Motor neuron (in vitro differentiated cells): ENCODE data around the gene TFDP1. TPM values are rescaled to one million over a fixed set of nuclear protein-coding genes. Genes with fewer than 3 reads are reported as not detected.
A peak's percentile ranks its signal among the peaks of the same experiment; 100 is the strongest.

Experiments
- ATAC-seq, 8 experiments: fragments of 200-7000 bp; cut with Tn5 transposase; replicated peaks in 6 of 8; 2 replicates each; pipeline ENCODE4 v1.8.0; 2021; ENCODE audit warnings: mild to moderate bottlenecking in 8 of 8, moderate library complexity in 8 of 8
- H3K27ac ChIP-seq, 2 donors: fragments of 250-450 bp; sonication (Bioruptor Pico); 2 replicates each; pipeline ENCODE4 v1.9.0; 2021; ENCODE audit warnings: antibody characterized with exemption in 2 of 2, mild to moderate bottlenecking in 2 of 2, moderate library complexity in 1 of 2
- H3K4me1 ChIP-seq, 2 donors: fragments of 250-450 bp; sonication (Bioruptor Pico); replicated peaks in 1 of 2; 2 replicates each; pipeline ENCODE4 v1.6.1; 2021; ENCODE audit warnings: antibody characterized with exemption in 2 of 2, mild to moderate bottlenecking in 2 of 2, moderate library complexity in 1 of 2
- H3K4me3 ChIP-seq, 5 donors: fragments of 250-450 bp; sonication (Bioruptor Pico); 2 replicates each; pipeline ENCODE4 v1.9.0; 2021; ENCODE audit warnings: antibody characterized with exemption in 5 of 5, mild to moderate bottlenecking in 5 of 5, moderate library complexity in 4 of 5
- WGBS, 10 experiments: fragments of 450-650 bp; shearing (Covaris generic); methylation state at CpG; one replicate each; pipeline ENCODE4 v1.0.0; 2022; 5-methylcytosine and 5-hydroxymethylcytosine counted together
- in situ Hi-C, 9 experiments: fragments of 400-800 bp; cut with MboI; loops; one replicate each; pipeline ENCODE4 v1.15.0; 2021; ENCODE audit warnings: low sequenced_read_pairs in 9 of 9, low pct_unique_long_range_greater_than_20kb in 2 of 9; ENCODE audit not compliant: unreplicated experiment in 9 of 9
- total RNA-seq, 8 experiments: library from RNA; unstranded; fragments of 300-600 nt; gene quantifications; 2 replicates each; pipeline versions ENCODE4 v1.2.3 to v1.2.4, GENCODE V29; 2022

TFDP1 gene
- total RNA-seq, 8 experiments from 2014 or later: 17.9 to 98.9 (median 39.5) TPM

- Histone ChIP-seq H3K4me1 (peaks cover 0 to 5% of the 10 kb centered on the region in 2 donors), H3K4me3 (no peak overlapping the region), H3K27ac (no peak overlapping the region)
- 100% methylated on average over 1 to 2 of the region's 13 CpGs; no CpG with 5 or more reads in 6 of the 10 experiments for WGBS, 10 experiments
- ATAC-seq: no peak
- in situ Hi-C loops: no loop called here
These were observed 13.9 kb downstream of the TFDP1 start for GRCh38 chr13:113598481-113598880.

- ATAC-seq: peak in 2 of 8 experiments; percentile 27 to 33
- H3K27ac ChIP-seq: no peak overlapping the region
These were observed 14.8 kb downstream of the TFDP1 start for GRCh38 chr13:113599391-113599790.

DNA sequence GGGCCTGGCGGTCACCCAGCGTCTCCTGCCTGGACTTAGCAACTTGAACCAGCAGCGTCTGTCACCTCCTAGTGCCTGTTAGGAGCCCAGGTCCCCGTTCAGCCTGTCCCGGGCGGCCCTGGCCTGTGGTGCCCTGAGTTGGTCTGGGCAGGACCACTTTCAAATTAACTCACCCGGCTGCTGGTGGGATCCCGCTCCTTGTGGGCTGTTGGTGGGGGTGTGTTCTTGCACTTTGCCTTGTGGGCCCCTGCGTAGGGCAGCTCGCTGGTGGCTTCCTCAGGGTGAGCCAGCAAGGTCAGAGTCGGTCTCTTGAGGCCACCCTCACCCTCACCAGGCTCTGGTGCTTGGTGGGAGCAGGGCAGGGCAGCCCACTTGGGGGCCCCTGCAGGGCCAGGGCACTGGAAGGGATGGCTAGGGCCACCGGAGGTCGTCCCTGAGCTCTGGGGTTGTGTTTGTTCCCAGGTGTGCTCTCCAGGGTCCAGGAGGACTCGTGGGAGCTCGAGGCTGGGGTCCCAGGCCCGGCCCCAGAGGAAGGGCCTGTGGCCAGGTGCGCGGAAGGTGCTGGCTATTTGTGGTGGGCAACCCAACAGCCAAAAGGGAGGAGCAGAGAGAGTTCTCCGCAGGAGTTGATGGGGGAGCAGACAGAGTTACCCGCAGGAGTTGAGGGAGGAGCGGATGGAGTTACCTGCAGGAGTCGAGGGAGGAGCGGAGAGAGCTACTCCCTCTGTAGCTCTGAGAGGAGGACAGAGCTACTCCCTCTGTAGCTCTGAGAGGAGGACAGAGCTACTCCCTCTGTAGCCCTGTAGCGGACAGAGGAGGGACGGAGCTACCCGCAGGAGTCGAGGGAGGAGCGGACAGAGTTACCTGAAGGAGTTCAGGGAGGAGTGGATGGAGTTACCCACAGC lies 16.9 kb downstream of the TFDP1 start:
- in situ Hi-C loops: no loop called here
- 60 to 100% (median 95%) methylated on average over 1 to 10 of the region's 28 CpGs for WGBS, 10 experiments
- no peak for ATAC-seq
- H3K4me1 ChIP-seq: peaks cover 0 to 5% of the 10 kb centered on the region in 2 donors
- H3K4me3 ChIP-seq: no peak overlapping the region
- no peak overlapping the region for H3K27ac ChIP-seq

More at GRCh38 chr13:113599391-113599790, 14.8 kb downstream of the TFDP1 start:
- WGBS, 10 experiments: 80 to 100% (median 97%) methylated on average over 1 to 7 of the region's 12 CpGs; no CpG with 5 or more reads in 3 of the 10 experiments
- H3K4me3 ChIP-seq: no peak overlapping the region
- H3K4me1 ChIP-seq: peaks cover 0 to 5% of the 10 kb centered on the region in 2 donors
- in situ Hi-C loops: no loop called here

- WGBS, 10 experiments: 37 to 100% (median 70%) methylated on average over 1 to 8 of the region's 15 CpGs; no CpG with 5 or more reads in 4 of the 10 experiments
- H3K27ac ChIP-seq: no peak overlapping the region
- H3K4me3 ChIP-seq: no peak overlapping the region
- ATAC-seq: peak in 4 of 8 experiments; percentile 18 to 37 (median 32)
- peaks cover 0 to 5% of the 10 kb centered on the region in 2 donors for H3K4me1 ChIP-seq
- in situ Hi-C loops: no loop called here
These were observed 17.9 kb downstream of the TFDP1 start for GRCh38 chr13:113602291-113602988.

- WGBS, 10 experiments: 69 to 100% (median 90%) methylated on average over 2 to 8 of the region's 13 CpGs; no CpG with 5 or more reads in 1 of the 10 experiments
- in situ Hi-C loops: no loop called here
These were observed 18.7 kb downstream of the TFDP1 start for GRCh38 chr13:113603116-113603710.

DNA sequence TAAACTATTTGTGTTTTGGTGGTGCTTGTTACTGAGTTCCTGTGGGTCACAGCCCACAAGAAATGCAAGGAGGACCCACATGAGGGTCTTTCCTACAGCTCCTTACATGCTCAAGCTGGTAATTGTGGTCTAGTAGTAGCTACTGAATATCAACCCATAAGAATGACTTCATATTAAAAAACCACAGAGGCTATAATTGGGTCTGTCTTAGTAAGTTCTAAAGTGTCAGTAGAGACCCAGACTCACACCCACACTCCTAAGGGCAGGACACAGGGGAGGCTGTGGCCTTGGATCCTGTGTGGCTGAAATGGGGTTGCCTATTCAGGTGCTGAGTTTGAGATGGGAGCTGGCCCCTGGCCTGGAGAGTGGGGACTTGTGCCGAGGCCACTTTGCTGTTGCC lies 19.6 kb downstream of the TFDP1 start:
- 100% methylated on average over 1 of the region's 1 CpG; no CpG with 5 or more reads in 9 of the 10 experiments for WGBS, 10 experiments
- H3K4me1 ChIP-seq: peaks cover 0 to 5% of the 10 kb centered on the region in 2 donors
- no peak overlapping the region for H3K27ac ChIP-seq
- in situ Hi-C loops: no loop called here
- no peak overlapping the region for H3K4me3 ChIP-seq
- ATAC-seq: no peak

More at GRCh38 chr13:113603116-113603710, 18.7 kb downstream of the TFDP1 start:
- no peak overlapping the region for H3K4me3 ChIP-seq
- H3K27ac ChIP-seq: no peak overlapping the region
- no peak for ATAC-seq
- peaks cover 0 to 5% of the 10 kb centered on the region in 2 donors for H3K4me1 ChIP-seq

DNA sequence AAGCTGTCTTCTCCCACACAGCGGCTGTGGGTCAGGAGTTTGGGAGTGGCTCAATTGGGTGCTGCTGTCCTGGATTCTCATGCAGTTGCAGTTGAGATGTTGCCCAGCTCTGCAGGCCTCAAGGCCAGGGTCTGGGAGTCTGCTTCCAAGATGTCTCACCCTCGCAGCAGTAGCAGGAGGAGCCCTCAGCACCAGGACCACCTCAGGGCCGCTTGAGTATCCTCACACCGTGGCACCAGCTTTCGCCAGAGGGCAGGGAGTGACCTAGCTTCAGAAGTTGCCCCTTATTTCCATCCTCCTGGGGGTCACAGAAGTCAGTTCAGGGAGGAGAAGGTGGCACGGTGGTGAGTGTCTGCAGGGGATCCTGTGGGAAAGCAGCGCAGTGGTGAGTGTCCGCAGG lies 20.9 kb downstream of the TFDP1 start:
- Histone ChIP-seq H3K27ac (no peak overlapping the region), H3K4me1 (peaks cover 0 to 5% of the 10 kb centered on the region in 2 donors), H3K4me3 (no peak overlapping the region)
- in situ Hi-C loops: no loop called here
- 60 to 100% (median 100%) methylated on average over 1 to 5 of the region's 8 CpGs; no CpG with 5 or more reads in 2 of the 10 experiments for WGBS, 10 experiments
- no peak for ATAC-seq

GRCh38 chr13:113605866-113606438 lies 21.4 kb downstream of the TFDP1 start:
- peaks cover 0 to 5% of the 10 kb centered on the region in 2 donors for H3K4me1 ChIP-seq
- in situ Hi-C loops: no loop called here
- 93 to 100% (median 100%) methylated on average over 1 to 11 of the region's 34 CpGs; no CpG with 5 or more reads in 3 of the 10 experiments for WGBS, 10 experiments
- ATAC-seq: no peak
- no peak overlapping the region for H3K4me3 ChIP-seq
- no peak overlapping the region for H3K27ac ChIP-seq

DNA sequence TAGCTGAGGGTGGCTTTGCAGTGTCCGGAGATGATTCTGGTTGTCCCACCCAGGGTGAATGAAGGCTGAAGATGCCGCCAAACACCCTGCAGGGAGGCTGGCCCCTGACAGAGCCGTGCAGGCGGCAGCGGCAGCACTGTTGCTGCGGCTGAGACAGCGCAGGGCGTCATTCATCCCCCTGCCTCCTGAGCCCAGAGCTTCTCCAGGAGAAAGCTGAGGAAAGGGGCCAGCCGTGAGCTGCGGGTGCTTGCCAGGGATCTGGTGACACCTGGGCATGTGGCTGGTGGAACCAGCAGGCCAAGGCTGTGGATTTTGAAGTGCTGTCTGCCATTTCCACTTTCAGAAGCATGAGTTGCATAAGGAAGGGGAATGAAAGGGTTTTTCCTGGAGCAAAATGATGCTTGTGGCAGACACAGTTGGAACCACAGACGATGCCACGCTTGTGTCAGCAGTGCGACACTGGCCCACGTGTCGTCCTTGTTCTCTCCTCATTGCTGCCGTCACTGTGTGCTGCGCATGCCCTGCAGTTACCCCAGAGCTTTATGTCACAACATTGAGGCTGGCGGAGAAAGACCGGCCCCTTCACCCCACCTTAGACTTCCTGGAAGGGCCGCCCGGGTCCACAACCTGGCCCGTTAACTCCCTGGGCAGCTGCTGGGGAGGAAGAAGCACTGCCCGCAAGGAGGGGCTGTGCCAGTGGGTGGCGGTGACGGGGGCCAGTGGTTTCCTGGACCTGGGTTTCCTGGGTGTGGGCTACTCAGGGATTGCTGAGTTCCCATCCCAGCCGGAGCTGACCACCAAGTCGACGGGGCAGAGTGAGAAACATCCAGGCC lies 22.7 kb downstream of the TFDP1 start:
- peak in 1 of 8 experiments; percentile 10 for ATAC-seq
- Histone ChIP-seq H3K27ac (no peak overlapping the region), H3K4me3 (no peak overlapping the region), H3K4me1 (peaks cover 0 to 4% of the 10 kb centered on the region in 2 donors)
- in situ Hi-C loops: no loop called here
- WGBS, 10 experiments: 66 to 100% (median 93%) methylated on average over 1 to 9 of the region's 28 CpGs; no CpG with 5 or more reads in 3 of the 10 experiments

DNA sequence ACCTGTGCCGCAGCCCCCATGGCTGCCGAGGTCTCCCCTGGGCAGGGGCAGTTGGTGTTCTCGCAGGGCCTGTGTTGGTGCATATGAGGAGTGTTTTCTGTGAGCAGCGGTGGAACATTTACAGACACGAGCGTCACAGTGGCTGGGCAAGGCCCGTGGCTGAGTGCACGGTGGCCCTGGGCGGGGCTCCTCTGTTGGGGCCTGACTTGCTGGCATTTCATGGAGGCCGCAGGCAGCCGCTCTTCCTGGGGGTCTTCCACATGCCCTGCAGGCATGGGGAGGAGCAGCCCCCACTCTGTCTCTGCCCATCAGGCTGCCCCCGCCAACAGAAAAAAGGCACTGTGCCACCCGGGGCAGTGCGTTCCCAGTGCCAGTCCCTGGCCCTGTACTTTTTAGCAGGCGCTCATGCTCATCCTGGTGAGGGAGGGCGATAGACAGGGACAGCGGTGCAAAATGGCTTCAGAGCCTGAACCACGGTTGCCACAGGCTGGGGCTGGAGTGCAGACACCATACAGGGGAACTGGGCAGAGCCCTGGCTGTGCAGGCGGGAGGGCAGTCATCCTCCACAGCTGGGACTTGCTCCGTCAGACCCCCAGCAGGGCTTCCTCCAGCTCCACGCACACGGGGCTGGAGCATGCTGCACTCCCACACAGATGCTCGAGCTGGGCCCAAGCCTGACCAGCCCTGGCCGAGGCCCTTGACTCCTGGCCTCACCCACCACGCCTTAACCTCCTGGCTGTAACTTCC lies 23.5 kb downstream of the TFDP1 start:
- WGBS, 10 experiments: 70 to 100% (median 100%) methylated on average over 2 to 4 of the region's 25 CpGs; no CpG with 5 or more reads in 7 of the 10 experiments
- in situ Hi-C loops: no loop called here
- Histone ChIP-seq H3K27ac (no peak overlapping the region), H3K4me3 (no peak overlapping the region), H3K4me1 (no peaks in the 10 kb centered on the region)
- ATAC-seq: peak in 3 of 8 experiments; percentile 15 to 20 (median 18)

DNA sequence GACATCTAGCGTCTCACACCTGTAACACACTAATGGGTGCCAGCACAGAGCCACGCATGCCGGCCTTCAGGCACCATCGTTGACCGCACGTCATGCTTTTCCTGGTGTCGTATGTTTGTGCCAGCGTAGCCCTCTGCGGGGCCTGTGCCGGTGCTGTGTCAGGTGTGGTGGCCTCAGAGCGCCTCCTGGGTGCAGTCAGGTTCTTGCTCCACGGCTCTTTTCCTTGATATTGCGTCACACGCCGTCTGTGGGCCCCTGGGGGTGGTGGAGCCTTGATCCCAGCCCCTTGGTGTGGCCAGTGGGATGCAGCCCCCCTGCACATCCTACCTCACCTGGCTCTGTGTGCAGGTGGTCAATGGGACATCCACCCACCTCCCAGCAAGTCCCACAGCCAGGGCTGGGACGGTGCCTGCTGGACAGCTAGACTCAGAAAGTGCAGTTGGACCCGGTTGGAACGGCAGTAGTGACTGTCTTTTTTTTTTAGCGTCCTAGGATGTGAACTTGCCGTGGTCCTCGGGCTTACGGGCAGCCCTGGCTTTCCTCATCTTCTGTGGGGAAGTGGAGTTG lies 24.5 kb downstream of the TFDP1 start:
- 93 to 95% (median 94%) methylated on average over 3 to 8 of the region's 22 CpGs; no CpG with 5 or more reads in 6 of the 10 experiments for WGBS, 10 experiments
- H3K4me1 ChIP-seq: no peaks in the 10 kb centered on the region
- H3K4me3 ChIP-seq: no peak overlapping the region
- ATAC-seq: peak in 1 of 8 experiments; percentile 5
- H3K27ac ChIP-seq: no peak overlapping the region
- in situ Hi-C loops: no loop called here
